ENCODE results near the gene ZNF579. TPM values are rescaled to one million over a fixed set of nuclear protein-coding genes. Genes with fewer than 3 reads are reported as not detected.

The ZNF579 gene
- total RNA-seq, 1 donor from 2014 or later: 15.7 TPM

DNA sequence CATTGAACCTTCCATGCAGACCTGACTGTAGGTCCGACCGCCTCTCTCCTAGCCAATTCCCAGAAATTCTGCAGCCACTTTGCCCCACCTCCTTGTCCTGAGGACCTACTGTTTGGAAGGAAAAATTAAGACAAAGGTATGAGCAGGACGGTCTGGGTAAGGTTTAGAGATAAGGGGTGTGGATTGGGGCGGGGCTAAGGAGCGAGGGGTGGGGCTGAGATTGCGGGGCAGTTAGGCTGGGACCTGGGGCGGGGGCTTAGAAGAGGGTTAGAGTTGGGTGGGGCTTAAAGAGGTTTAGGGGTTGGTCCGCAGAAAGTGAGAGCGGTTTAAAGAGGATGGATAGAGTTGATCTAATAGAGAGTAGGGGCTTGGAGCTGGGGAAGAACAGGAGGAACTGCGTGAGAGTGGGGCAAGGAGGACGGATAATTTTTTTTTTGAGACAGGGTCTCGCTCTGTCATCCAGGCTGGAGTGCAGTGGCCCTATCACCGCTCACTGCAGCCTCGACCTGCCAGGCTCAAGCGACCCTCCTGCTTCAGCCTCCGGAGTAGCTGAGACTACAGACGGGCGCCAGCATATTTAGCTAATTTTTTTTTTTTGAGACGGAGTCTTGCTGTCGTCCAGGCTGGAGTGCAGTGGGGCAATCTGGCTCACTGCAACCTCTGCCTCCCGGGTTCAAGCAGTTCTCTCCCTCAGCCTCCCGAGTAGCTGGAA lies 23.1 kb upstream of the ZNF579 start:
- intact Hi-C loops (cut with DNase I): no loop called here
- Histone ChIP-seq H3K9me3 (no peaks in the 10 kb centered on the region), H3K4me3 (peak overlapping the region; percentile 66), H3K4me1 (peaks cover 34% of the 10 kb centered on the region), H3K27me3 (no peaks in the 10 kb centered on the region), H3K27ac (peak overlapping the region; percentile 92), H3K36me3 (no peaks in the 10 kb centered on the region)
- no peak for DNase-seq
- ATAC-seq: no peak
- TF ChIP-seq, protein P1, sequence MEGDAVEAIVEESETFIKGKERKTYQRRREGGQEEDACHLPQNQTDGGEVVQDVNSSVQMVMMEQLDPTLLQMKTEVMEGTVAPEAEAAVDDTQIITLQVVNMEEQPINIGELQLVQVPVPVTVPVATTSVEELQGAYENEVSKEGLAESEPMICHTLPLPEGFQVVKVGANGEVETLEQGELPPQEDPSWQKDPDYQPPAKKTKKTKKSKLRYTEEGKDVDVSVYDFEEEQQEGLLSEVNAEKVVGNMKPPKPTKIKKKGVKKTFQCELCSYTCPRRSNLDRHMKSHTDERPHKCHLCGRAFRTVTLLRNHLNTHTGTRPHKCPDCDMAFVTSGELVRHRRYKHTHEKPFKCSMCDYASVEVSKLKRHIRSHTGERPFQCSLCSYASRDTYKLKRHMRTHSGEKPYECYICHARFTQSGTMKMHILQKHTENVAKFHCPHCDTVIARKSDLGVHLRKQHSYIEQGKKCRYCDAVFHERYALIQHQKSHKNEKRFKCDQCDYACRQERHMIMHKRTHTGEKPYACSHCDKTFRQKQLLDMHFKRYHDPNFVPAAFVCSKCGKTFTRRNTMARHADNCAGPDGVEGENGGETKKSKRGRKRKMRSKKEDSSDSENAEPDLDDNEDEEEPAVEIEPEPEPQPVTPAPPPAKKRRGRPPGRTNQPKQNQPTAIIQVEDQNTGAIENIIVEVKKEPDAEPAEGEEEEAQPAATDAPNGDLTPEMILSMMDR (IDR thresholded peaks at IDR 0.05): no peak

DNA sequence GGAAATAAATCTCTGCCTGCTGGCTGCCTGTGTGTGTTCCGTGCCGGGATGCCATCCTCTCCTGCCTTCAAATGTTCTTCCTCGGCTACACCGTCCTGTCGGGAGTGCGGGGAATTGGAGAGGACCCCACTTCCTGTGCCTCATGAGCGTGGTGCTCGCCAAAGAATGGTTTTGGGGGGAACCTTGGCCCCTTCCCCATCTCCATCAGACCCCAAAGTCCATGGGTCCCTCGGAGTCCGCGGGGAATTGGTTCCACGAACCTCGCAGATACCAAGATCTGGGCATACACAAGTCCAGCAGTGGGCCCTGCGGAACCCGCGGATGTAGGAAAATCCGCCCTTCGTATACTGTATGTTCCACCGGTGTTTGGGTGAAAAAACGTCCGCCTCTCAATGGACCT lies 22.5 kb upstream of the ZNF579 start:
- TF ChIP-seq, protein P1 (IDR thresholded peaks at IDR 0.05): no peak
- no peak for DNase-seq
- H3K27me3 ChIP-seq: no peaks in the 10 kb centered on the region
- intact Hi-C loops (cut with DNase I): no loop called here
- H3K9me3 ChIP-seq: no peaks in the 10 kb centered on the region
- H3K4me3 ChIP-seq: no peak overlapping the region
- H3K36me3 ChIP-seq: no peaks in the 10 kb centered on the region
- no peak overlapping the region for H3K27ac ChIP-seq
- no peak for ATAC-seq
- H3K4me1 ChIP-seq: peaks cover 34% of the 10 kb centered on the region

DNA sequence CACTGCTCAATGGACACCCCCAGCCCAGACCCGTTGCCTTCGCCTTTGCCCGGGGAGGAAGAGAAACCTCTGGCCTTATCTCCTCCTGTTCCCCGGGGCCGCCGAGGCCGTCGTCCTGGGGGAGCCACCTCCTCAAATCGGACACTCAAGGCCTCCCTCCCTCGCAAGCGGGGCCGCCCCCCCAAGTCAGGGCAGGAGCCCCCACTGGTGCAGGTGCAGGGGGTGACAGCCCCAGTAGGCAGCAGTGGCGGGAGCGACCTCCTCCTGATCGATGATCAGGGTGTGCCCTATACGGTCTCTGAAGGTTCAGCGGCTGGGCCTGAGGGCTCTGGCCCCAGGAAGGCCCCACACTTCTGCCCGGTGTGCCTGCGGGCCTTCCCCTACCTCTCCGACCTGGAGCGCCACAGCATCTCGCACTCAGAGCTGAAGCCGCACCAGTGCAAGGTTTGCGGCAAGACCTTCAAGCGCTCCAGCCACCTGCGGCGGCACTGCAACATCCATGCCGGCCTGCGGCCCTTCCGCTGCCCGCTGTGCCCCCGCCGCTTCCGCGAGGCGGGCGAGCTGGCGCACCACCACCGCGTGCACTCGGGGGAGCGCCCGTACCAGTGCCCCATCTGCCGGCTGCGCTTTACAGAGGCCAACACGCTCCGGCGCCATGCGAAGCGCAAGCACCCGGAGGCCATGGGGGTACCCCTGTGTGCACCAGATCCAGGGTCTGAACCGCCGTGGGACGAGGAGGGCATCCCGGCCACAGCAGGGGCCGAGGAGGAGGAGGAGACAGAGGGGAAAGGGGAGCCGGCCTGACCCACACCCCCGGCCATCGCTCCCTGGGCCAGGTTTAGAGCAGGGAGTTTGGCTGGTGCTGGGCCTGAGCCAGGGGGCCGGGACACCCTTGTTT lies 21.7 kb upstream of the ZNF579 start:
- no peak for ATAC-seq
- Histone ChIP-seq H3K27me3 (no peaks in the 10 kb centered on the region), H3K36me3 (peaks cover 1% of the 10 kb centered on the region), H3K4me1 (peaks cover 29% of the 10 kb centered on the region), H3K27ac (no peak overlapping the region), H3K4me3 (no peak overlapping the region), H3K9me3 (no peaks in the 10 kb centered on the region)
- TF ChIP-seq, protein P1 (IDR thresholded peaks at IDR 0.05): no peak
- intact Hi-C loops (cut with DNase I): no loop called here
- DNase-seq: peak; percentile 68

DNA sequence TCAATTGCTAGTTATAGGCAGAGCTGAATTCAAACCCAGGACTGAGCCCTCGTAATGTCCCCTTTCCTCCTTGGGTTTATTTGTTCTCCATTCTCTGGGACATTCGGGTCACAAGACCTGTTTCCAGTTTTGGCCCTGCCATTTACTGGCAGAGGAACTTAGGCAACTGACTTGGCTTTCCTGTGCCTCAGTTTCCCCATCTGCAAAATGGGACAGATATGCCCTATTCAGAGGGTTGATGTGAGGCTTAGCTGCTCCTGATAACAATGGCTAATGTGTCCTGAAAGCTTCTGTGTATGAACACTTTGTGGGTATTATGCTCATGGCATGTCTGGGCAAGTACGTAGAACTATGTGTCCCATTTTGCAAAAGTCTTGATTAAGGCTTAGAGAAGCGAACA lies 20.4 kb upstream of the ZNF579 start:
- Histone ChIP-seq H3K36me3 (peaks cover 12% of the 10 kb centered on the region), H3K27me3 (no peaks in the 10 kb centered on the region), H3K4me3 (peak overlapping the region; percentile 92), H3K27ac (peak overlapping the region; percentile 96), H3K4me1 (peaks cover 19% of the 10 kb centered on the region), H3K9me3 (no peaks in the 10 kb centered on the region)
- TF ChIP-seq, protein P1 (IDR thresholded peaks at IDR 0.05): no peak
- intact Hi-C loops (cut with DNase I): no loop called here
- ATAC-seq (no peak), DNase-seq (no peak)

DNA sequence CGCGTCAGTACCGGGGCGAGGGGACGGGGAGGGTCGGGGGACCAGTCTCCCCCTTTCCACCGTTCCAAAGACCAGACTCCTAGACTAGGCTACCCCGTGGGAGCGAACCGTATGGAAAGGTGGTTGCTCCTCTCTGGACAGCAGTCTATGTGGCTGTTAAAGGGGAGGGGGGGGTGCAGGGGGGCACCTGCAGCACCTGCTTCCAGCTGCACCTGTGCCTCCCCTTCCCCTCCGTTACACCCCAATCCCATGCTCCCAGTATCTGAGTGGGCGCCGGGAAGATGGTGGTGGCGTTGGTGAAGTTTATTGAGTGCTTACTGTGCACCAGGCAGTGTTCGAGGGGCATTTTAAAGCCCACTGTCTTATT lies 20.0 kb upstream of the ZNF579 start:
- intact Hi-C loops (cut with DNase I): no loop called here
- H3K27me3 ChIP-seq: no peaks in the 10 kb centered on the region
- peaks cover 17% of the 10 kb centered on the region for H3K36me3 ChIP-seq
- ATAC-seq: no peak
- H3K4me1 ChIP-seq: peaks cover 17% of the 10 kb centered on the region
- no peak for DNase-seq
- TF ChIP-seq, protein P1 (IDR thresholded peaks at IDR 0.05): no peak
- H3K4me3 ChIP-seq: peak overlapping the region; percentile 92
- H3K27ac ChIP-seq: peak overlapping the region; percentile 96
- H3K9me3 ChIP-seq: no peaks in the 10 kb centered on the region

Data from upper lobe of right lung (tissue), 1 donor.